HFFc6 (cell line): ENCODE results near the gene CILP. TPM values are rescaled to one million over a fixed set of nuclear protein-coding genes. Genes with fewer than 3 reads are reported as not detected.

ENCODE experiments used
- DNase-seq: peaks from one replicate; pipeline ENCODE4 v3.0.0-alpha.2; 2018
- H3K27ac Mint-ChIP-seq: 2 replicates; pipeline ENCODE4 v1.8.0; 2020; ENCODE audit warnings: mild to moderate bottlenecking, mixed read lengths
- H3K27me3 Mint-ChIP-seq: 2 replicates; pipeline ENCODE4 v1.8.0; 2021; ENCODE audit warnings: mild to moderate bottlenecking, moderate library complexity, mixed read lengths; ENCODE audit not compliant: insufficient read depth
- H3K36me3 Mint-ChIP-seq: 2 replicates; pipeline ENCODE4 v1.8.0; 2021; ENCODE audit warnings: low read depth, mixed read lengths
- H3K4me1 Mint-ChIP-seq: 2 replicates; pipeline ENCODE4 v1.8.0; 2020; ENCODE audit warnings: low read depth, mixed read lengths
- H3K4me3 Mint-ChIP-seq: 2 replicates; pipeline ENCODE4 v1.8.0; 2020; ENCODE audit warnings: mild to moderate bottlenecking, moderate library complexity, mixed read lengths
- H3K9me3 Mint-ChIP-seq: 2 replicates; pipeline ENCODE4 v1.8.0; 2020; ENCODE audit warnings: mild to moderate bottlenecking, mixed read lengths
- total RNA-seq, 6 experiments: library from RNA; stranded (reverse); fragmentation: NEBNext Ultra II Directional; extraction: Animal tissue kit (Norgen Biotek cat#: 25700); gene quantifications; 2 replicates in 1 of 6; 3 replicates in 5 of 6; pipeline ENCODE4 v1.2.3, GENCODE V29; 2021
- TF ChIP-seq, protein P1 (sequence below): fragments of 200-600 bp; sonication (generic); IDR thresholded peaks from 2 replicates; pipeline ENCODE4 v1.5.0; 2021; ENCODE audit warnings: antibody characterized with exemption, mild to moderate bottlenecking

Gene CILP
- total RNA-seq, 6 experiments from 2014 or later = 0.05 TPM; not detected in 5

DNA sequence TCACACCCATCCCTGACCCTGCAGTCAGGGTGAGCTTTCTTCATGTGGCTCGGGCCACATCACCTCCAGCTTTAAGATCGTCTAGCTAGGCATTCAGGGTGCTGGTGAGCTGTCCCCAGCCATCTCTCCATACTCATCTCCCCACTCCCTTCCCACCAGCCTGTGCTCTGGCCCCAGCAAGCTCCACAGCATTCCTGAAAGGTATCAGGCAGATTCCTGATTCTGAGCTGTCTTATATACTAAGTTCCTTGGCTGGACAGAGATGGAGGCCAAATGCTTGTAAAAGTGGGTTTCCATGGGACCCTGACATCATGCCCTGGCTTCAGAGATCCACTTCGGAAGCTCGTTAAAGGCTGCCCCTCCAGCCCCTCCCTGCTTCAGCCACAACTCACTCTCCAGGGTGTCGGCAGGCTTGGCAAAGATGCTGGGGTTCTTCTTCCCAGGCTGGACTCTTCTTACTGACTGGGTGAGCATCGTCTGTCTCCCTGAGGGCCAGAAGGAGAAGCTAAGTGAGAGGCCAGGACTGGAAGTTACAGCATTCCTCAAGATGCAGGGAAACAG lies 3.9 kb downstream of the CILP start:
- H3K27me3 Mint-ChIP-seq = peaks cover 34% of the 10 kb centered on the region
- H3K9me3 Mint-ChIP-seq = no peaks in the 10 kb centered on the region
- H3K27ac Mint-ChIP-seq = no peak overlapping the region
- H3K4me3 Mint-ChIP-seq = no peak overlapping the region
- H3K4me1 Mint-ChIP-seq = no peaks in the 10 kb centered on the region
- DNase-seq = no peak
- no peaks in the 10 kb centered on the region for H3K36me3 Mint-ChIP-seq
- TF ChIP-seq, protein P1, sequence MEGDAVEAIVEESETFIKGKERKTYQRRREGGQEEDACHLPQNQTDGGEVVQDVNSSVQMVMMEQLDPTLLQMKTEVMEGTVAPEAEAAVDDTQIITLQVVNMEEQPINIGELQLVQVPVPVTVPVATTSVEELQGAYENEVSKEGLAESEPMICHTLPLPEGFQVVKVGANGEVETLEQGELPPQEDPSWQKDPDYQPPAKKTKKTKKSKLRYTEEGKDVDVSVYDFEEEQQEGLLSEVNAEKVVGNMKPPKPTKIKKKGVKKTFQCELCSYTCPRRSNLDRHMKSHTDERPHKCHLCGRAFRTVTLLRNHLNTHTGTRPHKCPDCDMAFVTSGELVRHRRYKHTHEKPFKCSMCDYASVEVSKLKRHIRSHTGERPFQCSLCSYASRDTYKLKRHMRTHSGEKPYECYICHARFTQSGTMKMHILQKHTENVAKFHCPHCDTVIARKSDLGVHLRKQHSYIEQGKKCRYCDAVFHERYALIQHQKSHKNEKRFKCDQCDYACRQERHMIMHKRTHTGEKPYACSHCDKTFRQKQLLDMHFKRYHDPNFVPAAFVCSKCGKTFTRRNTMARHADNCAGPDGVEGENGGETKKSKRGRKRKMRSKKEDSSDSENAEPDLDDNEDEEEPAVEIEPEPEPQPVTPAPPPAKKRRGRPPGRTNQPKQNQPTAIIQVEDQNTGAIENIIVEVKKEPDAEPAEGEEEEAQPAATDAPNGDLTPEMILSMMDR = no peak

DNA sequence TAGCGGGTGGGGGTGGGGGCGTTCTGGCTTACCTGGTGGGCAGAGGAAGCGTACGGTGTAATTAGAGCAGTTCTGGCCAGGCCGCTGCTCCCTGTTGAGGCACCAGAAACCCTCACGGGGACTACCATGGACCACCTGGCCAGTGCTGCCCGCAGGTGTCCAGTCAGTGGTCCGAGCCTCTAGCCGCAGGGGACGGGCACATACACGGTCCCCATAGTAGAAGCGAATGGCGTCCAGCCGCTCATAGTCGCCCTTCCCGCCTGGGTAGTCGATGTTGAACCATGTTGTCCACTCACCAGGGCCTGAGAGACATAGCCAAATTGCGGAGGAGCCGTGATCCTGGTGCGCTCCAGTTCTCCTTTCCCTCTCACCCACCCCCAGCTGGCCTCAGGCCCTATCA lies 4.5 kb downstream of the CILP start:
- Mint-ChIP-seq H3K36me3 (no peaks in the 10 kb centered on the region), H3K27ac (no peak overlapping the region), H3K27me3 (peaks cover 34% of the 10 kb centered on the region), H3K9me3 (no peaks in the 10 kb centered on the region), H3K4me3 (no peak overlapping the region), H3K4me1 (no peaks in the 10 kb centered on the region)
- TF ChIP-seq, protein P1 = no peak
- no peak for DNase-seq

DNA sequence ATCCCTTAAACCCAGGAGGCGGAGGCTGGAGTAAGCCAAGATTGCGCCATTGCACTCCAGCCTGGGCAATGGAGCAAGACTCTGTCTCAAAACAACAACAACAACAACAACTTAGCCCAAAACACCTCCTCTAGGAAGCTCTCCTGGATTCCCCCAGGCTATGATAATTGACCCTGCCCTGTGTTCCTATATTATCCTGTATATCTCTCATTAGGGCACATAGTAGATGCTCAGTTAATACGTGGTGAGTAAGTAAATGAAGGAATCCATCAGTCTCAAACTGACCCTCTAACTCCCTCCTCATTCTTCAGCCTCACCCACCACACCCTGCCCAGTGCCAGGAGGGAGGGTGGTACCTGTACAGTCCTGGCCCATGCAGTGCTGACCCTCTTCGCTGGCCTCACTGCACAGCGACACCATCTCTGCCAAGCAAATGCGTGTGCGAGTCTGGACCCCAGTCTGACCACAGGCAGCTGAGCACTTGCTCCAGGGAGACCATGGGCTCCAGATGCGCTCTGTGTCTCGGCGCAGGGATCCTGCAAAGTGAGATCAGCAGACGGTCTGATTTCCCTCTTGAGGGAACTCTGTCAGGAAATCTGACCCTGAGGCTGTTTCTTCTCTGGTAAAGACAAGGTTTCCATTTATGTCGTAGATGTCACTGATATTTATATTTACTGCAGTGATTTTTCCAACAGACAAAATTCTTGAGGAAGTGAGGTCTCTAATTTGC lies 6.2 kb downstream of the CILP start:
- Mint-ChIP-seq H3K9me3 (no peaks in the 10 kb centered on the region), H3K4me3 (no peak overlapping the region), H3K4me1 (no peaks in the 10 kb centered on the region), H3K27me3 (peaks cover 34% of the 10 kb centered on the region), H3K36me3 (no peaks in the 10 kb centered on the region), H3K27ac (no peak overlapping the region)
- DNase-seq = no peak
- TF ChIP-seq, protein P1 = no peak

DNA sequence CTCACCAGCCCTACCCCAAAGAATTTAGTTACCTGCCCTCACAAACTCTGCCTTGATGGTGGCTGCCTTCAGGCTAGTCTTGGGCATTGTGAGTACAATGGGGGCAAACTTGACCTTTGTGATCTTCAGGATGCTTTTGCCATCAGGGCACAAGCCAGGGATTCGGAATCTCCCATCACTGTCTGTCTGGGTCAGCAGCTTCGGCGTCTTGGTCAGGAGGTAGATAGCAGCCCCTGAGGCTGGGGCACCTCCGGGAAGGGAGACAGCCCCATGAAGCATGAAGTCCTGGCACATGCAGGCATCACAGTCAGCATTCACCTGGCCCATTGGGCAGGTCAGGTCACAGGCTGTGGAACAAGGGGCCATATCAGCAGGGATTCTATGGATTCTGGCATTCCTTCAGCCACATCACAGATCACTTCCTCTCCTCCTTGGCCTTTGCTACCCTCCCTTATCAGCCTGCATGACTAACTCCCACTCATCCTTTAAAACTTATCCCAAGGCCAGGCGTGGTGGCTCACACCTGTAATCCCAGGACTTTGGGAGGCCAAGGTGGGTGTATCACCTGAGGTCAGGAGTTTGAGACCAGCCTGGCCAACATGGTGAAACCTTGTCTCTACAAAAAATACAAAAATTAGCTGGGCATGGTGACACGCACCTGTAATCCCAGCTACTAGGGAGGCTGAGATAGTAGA lies 6.9 kb downstream of the CILP start:
- H3K4me1 Mint-ChIP-seq = no peaks in the 10 kb centered on the region
- no peak overlapping the region for H3K4me3 Mint-ChIP-seq
- H3K36me3 Mint-ChIP-seq = no peaks in the 10 kb centered on the region
- peaks cover 34% of the 10 kb centered on the region for H3K27me3 Mint-ChIP-seq
- no peak for DNase-seq
- no peaks in the 10 kb centered on the region for H3K9me3 Mint-ChIP-seq
- TF ChIP-seq, protein P1 = no peak
- H3K27ac Mint-ChIP-seq = no peak overlapping the region

DNA sequence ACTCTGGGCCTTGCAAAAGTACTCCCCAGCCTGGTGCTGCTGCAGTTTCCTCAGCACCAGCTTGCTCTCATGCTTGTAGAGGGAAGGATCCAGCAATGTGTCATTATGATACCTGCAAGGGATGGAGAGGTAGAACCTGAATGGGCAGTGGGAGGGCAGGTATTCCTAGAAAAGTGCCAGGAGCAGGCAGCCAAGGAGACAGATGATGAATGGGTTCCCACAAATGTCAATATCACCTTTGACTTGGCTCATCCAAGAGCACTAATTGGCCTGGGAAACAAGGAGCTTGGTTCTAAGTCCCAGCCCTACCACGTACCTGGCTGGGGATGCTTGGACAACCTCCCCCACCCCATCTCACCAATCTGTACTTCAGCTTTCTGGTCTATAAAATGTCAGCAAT lies 9.4 kb downstream of the CILP start:
- H3K27me3 Mint-ChIP-seq = peaks cover 24% of the 10 kb centered on the region
- TF ChIP-seq, protein P1 = no peak
- H3K4me1 Mint-ChIP-seq = no peaks in the 10 kb centered on the region
- no peaks in the 10 kb centered on the region for H3K9me3 Mint-ChIP-seq
- H3K36me3 Mint-ChIP-seq = no peaks in the 10 kb centered on the region
- H3K27ac Mint-ChIP-seq = no peak overlapping the region
- DNase-seq = no peak
- no peak overlapping the region for H3K4me3 Mint-ChIP-seq
